Tibial nerve (tissue), 4 donors: Measurements from ENCODE around the gene NCOA7.

Source experiments
- EP300 ChIP-seq, 2 donors: sonication (generic); formaldehyde crosslinking; IDR thresholded peaks; one replicate each; pipeline ENCODE4 v1.6.1; 2017; ENCODE audit warnings: antibody characterized with exemption in 2 of 2, mild to moderate bottlenecking in 1 of 2
- TF ChIP-seq, protein P1 (sequence below), 5 experiments: fragments of 200-600 bp in 3 of 5; fragments of 450-650 bp in 2 of 5; sonication (generic) in 3 of 5; IDR thresholded peaks; one replicate each; pipeline ENCODE4 v1.5.1; 2016 to 2019; ENCODE audit warnings: antibody characterized with exemption in 5 of 5, mild to moderate bottlenecking in 3 of 5, moderate library complexity in 2 of 5

DNA sequence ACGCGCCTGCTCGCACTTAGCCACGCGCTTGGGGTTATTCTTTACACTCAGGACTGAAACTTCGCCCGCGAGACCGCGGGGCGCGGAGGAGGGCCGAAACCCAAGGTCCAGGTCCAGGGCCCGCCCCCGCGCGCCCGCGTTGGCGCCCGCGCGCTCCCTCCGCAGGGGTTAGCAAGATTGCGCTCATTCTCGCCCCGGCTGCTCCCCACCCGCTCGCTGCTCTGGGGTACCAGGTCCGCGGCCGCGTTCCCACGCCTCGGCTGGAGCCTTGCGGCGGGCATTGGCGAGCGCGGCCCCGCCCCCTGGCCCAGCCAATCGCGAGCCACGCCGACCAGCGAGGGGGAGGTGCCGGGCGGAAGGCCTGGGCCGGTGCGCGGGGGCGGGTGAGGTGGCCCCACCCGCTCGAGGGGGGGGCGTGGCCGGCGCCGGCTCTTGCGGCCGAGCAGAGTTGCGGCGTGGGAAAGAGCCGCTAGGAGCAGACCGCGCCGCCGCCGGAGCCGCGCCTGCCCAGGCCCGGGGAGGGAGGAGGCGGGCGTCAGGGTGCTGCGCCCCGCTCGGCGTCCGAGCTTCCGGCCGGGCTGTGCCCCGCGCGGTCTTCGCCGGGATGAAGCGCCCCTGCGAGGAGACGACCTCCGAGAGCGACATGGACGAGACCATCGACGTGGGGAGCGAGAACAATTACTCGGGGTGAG, 41.4 kb upstream of the NCOA7 start, which contains the start of gene HEY2:
- TF ChIP-seq, protein P1, sequence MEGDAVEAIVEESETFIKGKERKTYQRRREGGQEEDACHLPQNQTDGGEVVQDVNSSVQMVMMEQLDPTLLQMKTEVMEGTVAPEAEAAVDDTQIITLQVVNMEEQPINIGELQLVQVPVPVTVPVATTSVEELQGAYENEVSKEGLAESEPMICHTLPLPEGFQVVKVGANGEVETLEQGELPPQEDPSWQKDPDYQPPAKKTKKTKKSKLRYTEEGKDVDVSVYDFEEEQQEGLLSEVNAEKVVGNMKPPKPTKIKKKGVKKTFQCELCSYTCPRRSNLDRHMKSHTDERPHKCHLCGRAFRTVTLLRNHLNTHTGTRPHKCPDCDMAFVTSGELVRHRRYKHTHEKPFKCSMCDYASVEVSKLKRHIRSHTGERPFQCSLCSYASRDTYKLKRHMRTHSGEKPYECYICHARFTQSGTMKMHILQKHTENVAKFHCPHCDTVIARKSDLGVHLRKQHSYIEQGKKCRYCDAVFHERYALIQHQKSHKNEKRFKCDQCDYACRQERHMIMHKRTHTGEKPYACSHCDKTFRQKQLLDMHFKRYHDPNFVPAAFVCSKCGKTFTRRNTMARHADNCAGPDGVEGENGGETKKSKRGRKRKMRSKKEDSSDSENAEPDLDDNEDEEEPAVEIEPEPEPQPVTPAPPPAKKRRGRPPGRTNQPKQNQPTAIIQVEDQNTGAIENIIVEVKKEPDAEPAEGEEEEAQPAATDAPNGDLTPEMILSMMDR (IDR thresholded peaks at IDR 0.05), result peak in 4 of 5 experiments; percentile 9 to 71 (median 18)
- peak in 1 of 2 donors; percentile 81 for TF ChIP-seq EP300 (IDR thresholded peaks at IDR 0.05)
